Stimulated activated CD4-positive, alpha-beta T cell treated with anti-CD3 and anti-CD28 coated beads, Interleukin-12 subunit alpha, Interleukin-12 subunit beta, amount 100 ng/mL, for 24 hours (primary cell): ENCODE measurements around the gene SPAAR.
A peak's percentile ranks its signal among the peaks of the same experiment; 100 is the strongest.

Experiments
- DNase-seq, 2 experiments: peaks; one replicate each; pipeline ENCODE4 v3.0.0-alpha.2; 2020; ENCODE audit warnings: low read depth in 2 of 2

SPAAR gene

GRCh38 chr9:35948451-35948850, 39.2 kb downstream of the SPAAR start:
- DNase-seq: no peak

- DNase-seq: no peak
These were observed 39.6 kb downstream of the SPAAR start for GRCh38 chr9:35948901-35949318.

GRCh38 chr9:35951736-35952135, 42.4 kb downstream of the SPAAR start:
- no peak for DNase-seq

- DNase-seq: no peak
These were observed 43.4 kb downstream of the SPAAR start for GRCh38 chr9:35952526-35953191.

- peak in 1 of 2 experiments; percentile 26 for DNase-seq
These were observed 45.8 kb downstream of the SPAAR start for GRCh38 chr9:35954942-35955546.

GRCh38 chr9:35956651-35957050, 47.4 kb downstream of the SPAAR start:
- DNase-seq: no peak

GRCh38 chr9:35958104-35958837, 49.0 kb downstream of the SPAAR start, which contains the start of gene OR2S2:
TSS of gene OR2S2 (minus strand) at chr9:35958154. CDS start at chr9:35958098, 56 bp downstream.
- no peak for DNase-seq

- DNase-seq: no peak
These were observed 50.9 kb downstream of the SPAAR start for GRCh38 chr9:35960039-35960655.
